Left forelimb (tissue), 1 donor: ENCODE results near the gene ACADS.

Source experiments
- DNase-seq: peaks from one replicate; pipeline ENCODE4 v3.0.0-alpha.2; 2018; ENCODE audit warnings: low spot score

Gene ACADS

GRCh38 chr12:120702637-120703036 is 23.0 kb upstream of the ACADS start:
- no peak for DNase-seq

DNA sequence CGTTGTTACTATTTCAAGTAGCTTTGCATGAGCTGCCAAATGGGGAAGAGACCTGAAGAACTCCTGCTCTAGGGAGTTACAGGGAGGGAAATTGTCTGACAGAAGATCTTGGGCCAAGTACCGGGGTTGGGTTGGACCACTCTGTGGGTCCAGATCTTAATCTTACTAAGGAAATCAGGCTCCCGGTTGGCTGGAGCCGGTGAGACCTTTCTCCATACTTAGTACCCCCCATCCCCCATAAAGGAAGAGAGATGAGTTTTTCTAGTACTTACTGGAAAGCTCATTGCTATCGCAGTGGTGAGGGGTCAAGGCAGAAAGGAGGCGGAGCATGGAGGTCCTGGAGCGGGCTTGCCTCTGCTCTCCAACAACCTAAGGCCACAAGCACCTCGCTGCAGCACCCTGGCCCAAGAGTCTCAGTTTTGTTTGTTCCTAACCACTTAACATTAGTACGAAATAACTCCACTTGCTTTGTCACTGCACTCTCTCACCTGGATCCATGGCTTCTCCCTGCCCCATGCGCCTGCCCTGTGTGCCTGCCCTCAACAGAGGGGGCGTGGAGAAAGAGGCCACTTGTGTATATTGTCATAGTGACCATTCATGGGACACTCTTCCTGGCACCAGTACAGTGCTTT is 22.2 kb upstream of the ACADS start:
- no peak for DNase-seq

DNA sequence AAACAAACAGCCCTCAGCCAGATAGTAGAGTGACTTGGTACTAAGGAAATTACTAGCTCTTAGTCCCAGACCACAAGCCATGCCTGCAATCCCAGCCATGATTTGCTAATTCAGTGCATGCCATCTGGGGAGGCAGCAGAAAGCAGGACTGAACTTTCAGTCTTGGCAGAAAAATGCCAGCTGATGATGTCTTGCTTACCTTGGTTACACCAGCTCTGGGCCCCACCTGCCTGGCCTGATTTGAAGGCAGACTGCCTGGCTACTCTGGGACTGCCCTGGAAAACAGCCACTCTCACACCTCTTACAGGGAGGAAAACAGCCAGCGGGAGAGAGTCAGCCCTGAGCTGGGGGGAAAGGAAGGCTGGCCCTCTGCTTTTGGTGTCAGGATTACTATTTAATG is 20.0 kb upstream of the ACADS start:
- DNase-seq: no peak

- DNase-seq: no peak
These were observed 19.6 kb upstream of the ACADS start for GRCh38 chr12:120706029-120706428.

DNA sequence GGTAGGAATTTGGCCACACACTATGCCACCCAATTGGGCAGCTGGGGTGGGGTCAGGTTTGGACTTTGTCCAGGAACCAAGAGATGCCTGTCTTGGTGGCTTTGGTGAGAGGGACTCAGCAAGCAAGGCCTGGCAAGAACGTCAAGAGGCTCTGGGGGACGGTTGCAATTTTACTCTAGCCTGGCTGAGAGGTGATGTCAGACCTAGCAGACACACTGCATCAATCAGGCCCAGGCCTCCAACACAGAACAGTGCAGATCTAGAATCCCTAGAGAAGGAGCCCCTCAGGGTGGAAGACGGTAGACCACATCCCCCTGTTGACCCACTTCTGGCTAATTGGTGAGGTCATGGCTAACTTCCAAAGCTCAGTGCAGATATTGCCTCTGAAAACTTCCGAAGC is 17.0 kb upstream of the ACADS start:
- no peak for DNase-seq

GRCh38 chr12:120710031-120710804 is 15.4 kb upstream of the ACADS start, which contains the start of gene UNC119B:
Gene UNC119B (plus strand): TSS chr12:120710458. CDS start chr12:120710475, 17 bp downstream.
- DNase-seq: peak; percentile 85

DNA sequence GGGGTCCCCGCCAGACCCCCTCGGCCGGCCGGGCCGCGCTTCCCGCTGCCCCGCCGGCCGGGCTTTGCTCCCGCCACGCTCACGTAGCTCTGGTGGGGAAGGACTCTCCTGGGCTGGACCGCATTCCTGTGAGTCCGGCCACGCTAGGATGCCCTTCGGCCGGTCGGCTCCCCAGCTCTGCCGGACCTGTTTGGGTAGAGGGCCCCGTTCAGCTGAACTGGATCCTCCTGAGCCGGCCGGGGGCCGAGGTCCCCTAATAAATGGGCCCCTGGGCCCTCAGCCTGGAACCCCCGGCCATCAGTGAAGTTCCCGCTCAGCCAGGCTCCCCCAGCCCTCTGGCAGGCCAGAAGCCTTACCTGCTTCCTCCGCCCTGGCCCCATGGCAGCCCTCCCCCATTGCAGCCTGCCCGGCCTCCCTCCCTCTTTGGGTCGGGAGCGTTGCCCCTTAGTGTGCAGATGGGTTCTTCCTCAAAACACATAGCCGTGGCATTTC is 14.8 kb upstream of the ACADS start:
- no peak for DNase-seq

DNA sequence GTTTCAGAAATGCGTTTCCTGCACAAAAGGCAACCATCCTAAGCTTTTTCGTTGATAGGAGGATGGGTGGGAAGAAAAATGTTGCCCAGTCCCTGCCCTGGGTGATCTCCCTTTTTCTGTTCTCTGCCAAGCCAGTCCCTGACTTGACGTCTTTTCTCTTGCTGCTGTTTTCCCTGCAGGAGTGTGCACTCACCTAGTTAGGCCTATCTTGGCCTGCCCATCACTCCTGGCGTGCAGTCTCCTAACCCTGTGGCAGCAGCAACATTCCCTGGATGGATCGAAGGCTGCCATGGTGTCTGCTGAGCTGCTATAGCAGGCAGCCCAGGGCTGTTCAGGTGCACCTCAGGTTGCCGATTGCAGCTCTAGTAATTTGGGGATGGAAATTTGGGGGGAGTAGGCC is 14.2 kb upstream of the ACADS start:
- no peak for DNase-seq

- no peak for DNase-seq
These were observed 13.0 kb upstream of the ACADS start for GRCh38 chr12:120712610-120713009.

- DNase-seq: no peak
These were observed 11.7 kb upstream of the ACADS start for GRCh38 chr12:120713861-120714482.

- DNase-seq: no peak
These were observed 7.6 kb upstream of the ACADS start for GRCh38 chr12:120718055-120718454.

GRCh38 chr12:120719072-120719471 is 6.6 kb upstream of the ACADS start:
- DNase-seq: no peak

GRCh38 chr12:120719496-120720233 is 6.0 kb upstream of the ACADS start:
- no peak for DNase-seq

DNA sequence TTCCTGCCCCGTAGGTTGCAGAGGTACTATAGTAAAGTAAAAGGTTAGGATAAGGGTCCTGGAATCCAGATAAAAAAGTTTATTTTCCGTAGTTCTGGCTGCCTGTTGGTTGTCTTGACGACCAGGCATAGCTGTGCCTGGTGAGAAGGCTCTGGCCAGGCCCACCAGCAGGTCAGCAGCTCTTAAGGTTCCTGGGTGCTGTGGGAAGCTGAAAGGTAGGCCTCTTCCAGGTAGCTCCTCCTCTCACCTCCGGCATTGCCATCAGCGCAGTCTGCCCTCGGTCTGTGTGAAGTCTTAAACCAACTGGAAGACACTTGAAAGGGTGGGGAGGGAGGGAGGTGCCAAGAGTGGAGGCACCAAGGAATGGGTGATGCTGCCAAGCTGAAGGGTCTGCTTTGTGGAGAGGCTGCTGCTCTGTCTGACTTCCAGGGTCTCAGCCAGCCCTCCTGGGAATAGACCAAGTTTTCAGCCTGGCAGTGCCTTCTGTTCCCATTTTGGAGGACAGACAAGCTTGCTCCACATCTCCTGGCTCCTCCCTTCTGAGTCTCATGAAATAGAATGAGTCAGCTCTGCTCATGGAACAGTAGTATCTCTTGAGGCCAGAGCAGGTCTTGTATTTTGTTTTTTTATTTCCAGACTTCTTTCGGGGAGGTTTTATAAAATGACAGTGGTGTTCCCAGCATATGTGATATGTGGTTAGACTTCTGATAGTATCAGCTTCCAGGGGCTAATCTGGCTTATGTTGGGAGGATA is 5.2 kb upstream of the ACADS start:
- DNase-seq: no peak

DNA sequence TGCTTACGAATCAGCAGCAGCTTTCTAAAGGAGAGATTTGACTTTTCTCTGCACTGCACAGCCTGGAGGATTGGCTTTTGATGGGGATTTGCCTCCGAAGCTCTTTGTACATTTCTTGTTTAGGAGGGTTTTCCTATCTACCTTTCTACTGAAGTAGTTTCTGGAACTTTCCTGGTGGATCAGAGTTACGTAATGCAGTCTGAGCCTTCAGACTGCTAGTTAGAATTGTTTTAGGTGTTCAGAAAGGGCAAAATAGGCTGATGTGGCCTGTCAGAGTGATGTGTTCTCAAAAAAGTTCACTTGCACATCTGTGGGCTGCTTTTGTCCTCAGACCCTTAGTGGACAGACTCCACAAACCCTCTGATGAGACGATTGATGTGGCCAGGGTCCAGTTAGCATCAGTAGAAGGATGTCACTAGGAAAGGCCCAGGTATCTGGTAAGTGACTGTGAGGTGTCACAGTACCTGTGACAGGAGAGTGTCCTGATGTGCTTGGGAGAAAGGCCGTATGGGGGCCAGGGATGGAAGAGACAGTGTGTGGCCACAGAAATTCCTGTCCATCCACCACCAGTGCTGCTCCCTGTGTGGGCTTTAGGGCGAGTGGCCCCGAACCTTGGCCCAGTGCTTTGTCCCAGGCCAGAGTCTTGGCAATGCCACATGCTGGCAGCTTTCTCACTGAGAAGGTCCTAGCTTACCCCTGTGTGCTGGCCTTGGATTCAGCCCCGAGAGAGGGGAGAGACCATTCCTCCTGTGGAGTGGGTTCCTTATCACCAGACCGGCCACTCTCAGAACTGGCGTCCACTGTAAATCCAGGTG is 4.4 kb upstream of the ACADS start:
- no peak for DNase-seq

DNA sequence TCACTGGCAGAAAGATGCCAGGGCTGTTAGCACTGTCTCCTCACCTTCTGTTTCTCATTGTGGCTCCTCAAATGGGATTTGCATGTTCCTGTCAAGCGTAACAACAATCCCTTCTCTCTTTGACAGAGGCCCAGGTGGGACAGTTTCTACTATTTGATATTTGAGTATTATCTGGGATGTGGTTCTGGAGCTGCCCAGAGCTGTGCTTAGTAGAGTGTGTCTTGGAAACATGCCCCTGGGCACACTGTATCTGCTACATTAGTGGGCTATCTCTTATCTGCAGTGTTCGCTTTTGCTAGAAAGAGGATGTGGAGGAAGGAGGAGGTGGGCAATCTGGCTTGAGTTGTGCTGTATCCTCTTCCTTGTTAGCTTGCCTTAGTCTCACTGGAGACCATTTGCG is 3.8 kb upstream of the ACADS start:
- no peak for DNase-seq

- DNase-seq: no peak
These were observed 2.8 kb upstream of the ACADS start for GRCh38 chr12:120722784-120723183.

GRCh38 chr12:120724720-120725119 is 906 bp upstream of the ACADS start:
- DNase-seq: no peak

DNA sequence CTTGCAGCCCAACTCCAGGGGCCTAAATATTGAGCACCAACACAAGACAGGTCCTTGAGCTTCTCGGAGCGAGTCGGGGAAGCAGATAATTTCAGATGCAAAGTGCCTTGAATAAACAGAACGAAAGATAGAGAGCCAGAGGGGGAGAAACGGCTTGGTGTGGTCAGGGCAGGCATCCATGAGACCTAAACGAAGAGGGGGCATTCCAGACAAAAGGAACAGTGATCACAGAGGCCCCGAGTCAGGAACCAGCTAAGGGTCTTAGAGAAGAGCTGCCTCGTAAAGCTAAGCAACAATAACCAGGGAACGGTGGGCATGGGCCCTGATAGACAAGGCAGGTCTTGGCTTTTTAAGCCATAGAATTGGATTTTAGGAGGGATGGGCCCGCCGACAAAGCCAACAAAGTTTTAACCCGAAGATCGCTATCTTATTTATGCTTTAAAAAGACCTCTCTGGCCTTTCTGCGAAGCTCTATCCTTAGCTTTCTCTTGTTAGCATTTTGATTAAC is 421 bp upstream of the ACADS start:
- DNase-seq: no peak

- DNase-seq: no peak
These were observed 826 bp downstream of the ACADS start for GRCh38 chr12:120726510-120726793.

DNA sequence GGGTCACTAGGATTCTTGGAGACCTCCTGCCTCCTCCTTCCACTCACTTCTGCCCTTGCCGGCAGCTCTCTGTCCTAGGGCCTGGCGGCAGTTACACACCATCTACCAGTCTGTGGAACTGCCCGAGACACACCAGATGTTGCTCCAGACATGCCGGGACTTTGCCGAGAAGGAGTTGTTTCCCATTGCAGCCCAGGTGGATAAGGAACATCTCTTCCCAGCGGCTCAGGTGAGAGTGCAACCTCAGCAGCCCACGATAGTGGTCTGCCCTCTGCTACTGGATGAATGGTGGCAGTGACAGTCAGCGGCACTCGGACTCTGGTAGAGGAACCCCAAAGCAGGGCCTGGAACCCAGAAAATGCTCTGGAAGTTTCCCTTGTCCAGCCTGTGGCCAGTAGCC is 1.3 kb downstream of the ACADS start:
- no peak for DNase-seq
